ENCODE measurements around the gene RAB18.

RAB18 gene

GRCh38 chr10:27504007-27504807, at the start of gene RAB18:
TSS of gene RAB18 (plus strand) at chr10:27504304. CDS start at chr10:27504370, 66 bp downstream.
- no peak for TF ChIP-seq CTCF (IDR thresholded peaks at IDR 0.05; ENCODE audit: insufficient read depth, low read depth, low read length, missing control alignments)
- DNase-seq (ENCODE audit: low read depth), result peak; percentile 99
- peak within 1 kb of the TSS; percentile 79 for H3K4me3 ChIP-seq (ENCODE audit: low read length)

- H3K4me3 ChIP-seq (ENCODE audit: low read length), result no peak overlapping the region
- DNase-seq (ENCODE audit: low read depth), result no peak
- TF ChIP-seq CTCF (IDR thresholded peaks at IDR 0.05; ENCODE audit: insufficient read depth, low read depth, low read length, missing control alignments), result no peak
These were observed 49.3 kb upstream of the RAB18 start for GRCh38 chr10:27454837-27455236.

GRCh38 chr10:27457261-27457945, 46.7 kb upstream of the RAB18 start:
- no peak overlapping the region for H3K4me3 ChIP-seq (ENCODE audit: low read length)
- no peak for TF ChIP-seq CTCF (IDR thresholded peaks at IDR 0.05; ENCODE audit: insufficient read depth, low read depth, low read length, missing control alignments)

GRCh38 chr10:27457966-27458365, 46.1 kb upstream of the RAB18 start:
- no peak for DNase-seq (ENCODE audit: low read depth)
- no peak overlapping the region for H3K4me3 ChIP-seq (ENCODE audit: low read length)
- TF ChIP-seq CTCF (IDR thresholded peaks at IDR 0.05; ENCODE audit: insufficient read depth, low read depth, low read length, missing control alignments), result no peak

More at GRCh38 chr10:27457261-27457945, 46.7 kb upstream of the RAB18 start:
- no peak for DNase-seq (ENCODE audit: low read depth)

- no peak overlapping the region for H3K4me3 ChIP-seq (ENCODE audit: low read length)
- DNase-seq (ENCODE audit: low read depth), result no peak
- no peak for TF ChIP-seq CTCF (IDR thresholded peaks at IDR 0.05; ENCODE audit: insufficient read depth, low read depth, low read length, missing control alignments)
These were observed 42.8 kb upstream of the RAB18 start for GRCh38 chr10:27461312-27461711.

GRCh38 chr10:27463961-27464360, 40.1 kb upstream of the RAB18 start:
- DNase-seq (ENCODE audit: low read depth), result no peak
- H3K4me3 ChIP-seq (ENCODE audit: low read length), result no peak overlapping the region
- TF ChIP-seq CTCF (IDR thresholded peaks at IDR 0.05; ENCODE audit: insufficient read depth, low read depth, low read length, missing control alignments), result no peak

Measured in epithelial cell of esophagus (primary cell).